ENCODE data around the gene KIRREL1.

GRCh38 chr1:158099185-158099584 lies 105.7 kb downstream of the KIRREL1 start:
- TF ChIP-seq POLR2A (IDR thresholded peaks at IDR 0.05) (no peak), CTCF (IDR thresholded peaks at IDR 0.05 in 8 of 11, conservative IDR thresholded peaks at IDR 0.05 in 3 of 11) (no peak)

Measured in spleen (tissue), 7 donors.